GM21723 (cell line): ENCODE data around the gene SRPRB.
A peak's percentile ranks its signal among the peaks of the same experiment; 100 is the strongest.

ENCODE experiments used
- ATAC-seq: cut with Tn5 transposase; IDR thresholded peaks from one replicate; pipeline ENCODE4 v1.9.1; 2021; ENCODE audit warnings: mild to moderate bottlenecking, moderate library complexity; ENCODE audit not compliant: unreplicated experiment

The SRPRB gene

GRCh38 chr3:133840055-133840737 is 34.6 kb downstream of the SRPRB start:
- no peak for ATAC-seq

- no peak for ATAC-seq
Measured at GRCh38 chr3:133840767-133841166, 35.2 kb downstream of the SRPRB start.

GRCh38 chr3:133841196-133841595 is 35.6 kb downstream of the SRPRB start:
- no peak for ATAC-seq

- ATAC-seq: no peak
Measured at GRCh38 chr3:133842158-133842557, 36.5 kb downstream of the SRPRB start.

GRCh38 chr3:133843634-133844033 is 38.0 kb downstream of the SRPRB start:
- no peak for ATAC-seq

GRCh38 chr3:133845127-133845526 is 39.5 kb downstream of the SRPRB start:
- no peak for ATAC-seq

GRCh38 chr3:133849346-133849745 is 43.7 kb downstream of the SRPRB start:
- no peak for ATAC-seq

- no peak for ATAC-seq
Measured at GRCh38 chr3:133850034-133850433, 44.4 kb downstream of the SRPRB start.

- no peak for ATAC-seq
Measured at GRCh38 chr3:133851266-133851906, 45.8 kb downstream of the SRPRB start.

GRCh38 chr3:133851931-133852330 is 46.3 kb downstream of the SRPRB start:
- no peak for ATAC-seq

GRCh38 chr3:133853063-133853924 is 47.7 kb downstream of the SRPRB start:
- no peak for ATAC-seq

GRCh38 chr3:133853925-133854227 is 48.3 kb downstream of the SRPRB start:
- no peak for ATAC-seq

GRCh38 chr3:133854264-133855001 is 48.8 kb downstream of the SRPRB start:
- ATAC-seq: no peak

- ATAC-seq: no peak
Measured at GRCh38 chr3:133855002-133855370, 49.4 kb downstream of the SRPRB start.

- no peak for ATAC-seq
Measured at GRCh38 chr3:133855772-133856171, 50.2 kb downstream of the SRPRB start.

GRCh38 chr3:133856316-133856715 is 50.7 kb downstream of the SRPRB start:
- no peak for ATAC-seq

GRCh38 chr3:133857767-133858166 is 52.2 kb downstream of the SRPRB start:
- ATAC-seq: peak; percentile 51

GRCh38 chr3:133859381-133860234 is 54.0 kb downstream of the SRPRB start:
- no peak for ATAC-seq

GRCh38 chr3:133860519-133860918 is 54.9 kb downstream of the SRPRB start:
- no peak for ATAC-seq

- ATAC-seq: no peak
Measured at GRCh38 chr3:133862161-133862560, 56.5 kb downstream of the SRPRB start.
